OCI-LY7 (cell line): Measurements from ENCODE around the gene ECSIT.

Source experiments
- EZH2phosphoT487 ChIP-seq: fragments of 200-600 bp; sonication (generic); IDR thresholded peaks from 2 replicates; pipeline ENCODE4 v1.6.1; 2018; ENCODE audit warnings: low read depth, borderline replicate concordance, mild to moderate bottlenecking, mixed run types, antibody characterized with exemption, low read length, moderate library complexity, mixed read lengths
- TF ChIP-seq, protein P1 (sequence below): fragments of 200-600 bp; sonication (generic); conservative IDR thresholded peaks from 2 replicates; pipeline ENCODE4 v1.5.1; 2014; ENCODE audit warnings: mild to moderate bottlenecking, antibody characterized with exemption, low read length, moderate library complexity, mixed read lengths

DNA sequence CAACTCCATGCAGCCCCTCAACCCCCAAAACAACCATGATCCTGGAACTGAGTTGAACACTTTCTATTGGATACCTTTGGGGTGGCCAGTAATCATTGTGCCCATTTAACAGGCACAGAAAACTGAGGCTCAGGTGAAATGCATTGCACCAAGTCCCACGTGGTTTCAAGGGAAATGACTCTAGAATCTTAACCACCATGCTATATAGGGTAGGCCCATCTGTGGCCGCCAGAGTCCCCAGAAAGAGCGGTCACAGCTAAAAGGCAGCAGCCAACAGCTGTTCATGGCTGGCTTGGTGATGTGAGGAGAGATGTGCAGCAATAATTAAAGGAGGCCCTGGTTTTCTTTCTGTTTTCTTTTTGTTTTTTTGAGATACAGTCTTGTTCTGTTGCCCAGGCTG, 12.3 kb upstream of the ECSIT start:
- TF ChIP-seq EZH2phosphoT487 = no peak
- TF ChIP-seq, protein P1, sequence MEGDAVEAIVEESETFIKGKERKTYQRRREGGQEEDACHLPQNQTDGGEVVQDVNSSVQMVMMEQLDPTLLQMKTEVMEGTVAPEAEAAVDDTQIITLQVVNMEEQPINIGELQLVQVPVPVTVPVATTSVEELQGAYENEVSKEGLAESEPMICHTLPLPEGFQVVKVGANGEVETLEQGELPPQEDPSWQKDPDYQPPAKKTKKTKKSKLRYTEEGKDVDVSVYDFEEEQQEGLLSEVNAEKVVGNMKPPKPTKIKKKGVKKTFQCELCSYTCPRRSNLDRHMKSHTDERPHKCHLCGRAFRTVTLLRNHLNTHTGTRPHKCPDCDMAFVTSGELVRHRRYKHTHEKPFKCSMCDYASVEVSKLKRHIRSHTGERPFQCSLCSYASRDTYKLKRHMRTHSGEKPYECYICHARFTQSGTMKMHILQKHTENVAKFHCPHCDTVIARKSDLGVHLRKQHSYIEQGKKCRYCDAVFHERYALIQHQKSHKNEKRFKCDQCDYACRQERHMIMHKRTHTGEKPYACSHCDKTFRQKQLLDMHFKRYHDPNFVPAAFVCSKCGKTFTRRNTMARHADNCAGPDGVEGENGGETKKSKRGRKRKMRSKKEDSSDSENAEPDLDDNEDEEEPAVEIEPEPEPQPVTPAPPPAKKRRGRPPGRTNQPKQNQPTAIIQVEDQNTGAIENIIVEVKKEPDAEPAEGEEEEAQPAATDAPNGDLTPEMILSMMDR = no peak
